Measurements from ENCODE around the gene S100A2. TPM values are rescaled to one million over a fixed set of nuclear protein-coding genes. Genes with fewer than 3 reads are reported as not detected.

S100A2 gene
- total and polyA plus RNA-seq, 2 of the 13 experiments (the other 11 are each of a cell fraction or from before 2014, with no cell fraction given), result 1.2 TPM

DNA sequence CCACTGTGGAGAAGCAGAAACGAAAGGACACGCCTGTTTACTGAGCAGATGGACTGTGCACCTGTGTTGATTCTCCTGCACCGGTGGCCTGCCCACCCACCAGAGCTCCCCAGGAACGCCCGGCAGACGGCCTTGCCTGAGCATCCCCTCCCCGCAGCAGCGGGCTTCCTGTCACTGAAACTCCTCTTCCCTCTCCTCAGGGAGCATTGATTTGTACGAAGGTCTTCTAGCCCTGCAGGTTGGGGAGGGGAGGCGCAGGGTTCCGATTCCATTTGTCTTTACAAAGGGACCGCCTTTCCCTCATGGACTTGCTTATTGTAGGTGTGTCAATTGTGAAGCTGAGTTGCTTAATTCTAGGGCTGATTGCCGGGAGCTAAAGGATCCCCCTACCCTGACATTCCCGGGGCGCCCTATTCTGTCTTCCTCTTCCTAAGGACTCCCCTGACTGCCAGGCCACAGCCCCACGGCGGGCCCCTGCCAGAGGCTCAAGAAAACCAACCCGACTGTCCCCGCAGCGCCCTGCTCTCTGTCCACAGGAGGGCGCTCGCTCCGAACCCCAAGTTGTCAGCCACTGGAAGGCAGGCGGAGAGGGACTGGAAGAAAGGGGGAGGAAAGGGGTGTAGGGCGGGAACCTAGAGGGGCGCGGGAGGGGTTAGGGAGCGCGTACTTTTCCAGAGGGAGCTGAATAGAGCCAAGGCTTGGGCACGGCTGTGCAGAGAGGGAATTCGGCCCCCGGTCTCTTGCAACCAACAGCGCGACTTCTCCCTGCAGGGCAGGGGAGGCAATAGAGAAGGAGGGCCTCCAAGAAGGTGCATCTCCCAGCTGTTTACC is 32.7 kb downstream of the S100A2 start (continued):
- TF ChIP-seq, protein P1, sequence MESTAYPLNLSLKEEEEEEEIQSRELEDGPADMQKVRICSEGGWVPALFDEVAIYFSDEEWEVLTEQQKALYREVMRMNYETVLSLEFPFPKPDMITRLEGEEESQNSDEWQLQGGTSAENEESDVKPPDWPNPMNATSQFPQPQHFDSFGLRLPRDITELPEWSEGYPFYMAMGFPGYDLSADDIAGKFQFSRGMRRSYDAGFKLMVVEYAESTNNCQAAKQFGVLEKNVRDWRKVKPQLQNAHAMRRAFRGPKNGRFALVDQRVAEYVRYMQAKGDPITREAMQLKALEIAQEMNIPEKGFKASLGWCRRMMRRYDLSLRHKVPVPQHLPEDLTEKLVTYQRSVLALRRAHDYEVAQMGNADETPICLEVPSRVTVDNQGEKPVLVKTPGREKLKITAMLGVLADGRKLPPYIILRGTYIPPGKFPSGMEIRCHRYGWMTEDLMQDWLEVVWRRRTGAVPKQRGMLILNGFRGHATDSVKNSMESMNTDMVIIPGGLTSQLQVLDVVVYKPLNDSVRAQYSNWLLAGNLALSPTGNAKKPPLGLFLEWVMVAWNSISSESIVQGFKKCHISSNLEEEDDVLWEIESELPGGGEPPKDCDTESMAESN (CRISPR knock-in tag; conservative IDR thresholded peaks at IDR 0.05), result no peak
- TF ChIP-seq PAF1 (CRISPR knock-in tag; IDR thresholded peaks at IDR 0.05), result no peak
- peak; percentile 64; the same call in 1 of the 2 replicates for TF ChIP-seq ETV5 (CRISPR knock-in tag; IDR thresholded peaks at IDR 0.05; ENCODE audit: borderline replicate concordance)
- TF ChIP-seq, protein P2, sequence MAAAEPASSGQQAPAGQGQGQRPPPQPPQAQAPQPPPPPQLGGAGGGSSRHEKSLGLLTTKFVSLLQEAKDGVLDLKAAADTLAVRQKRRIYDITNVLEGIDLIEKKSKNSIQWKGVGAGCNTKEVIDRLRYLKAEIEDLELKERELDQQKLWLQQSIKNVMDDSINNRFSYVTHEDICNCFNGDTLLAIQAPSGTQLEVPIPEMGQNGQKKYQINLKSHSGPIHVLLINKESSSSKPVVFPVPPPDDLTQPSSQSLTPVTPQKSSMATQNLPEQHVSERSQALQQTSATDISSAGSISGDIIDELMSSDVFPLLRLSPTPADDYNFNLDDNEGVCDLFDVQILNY (CRISPR knock-in tag; conservative IDR thresholded peaks at IDR 0.05), result no peak
- TF ChIP-seq ZNF333 (CRISPR knock-in tag; IDR thresholded peaks at IDR 0.05; ENCODE audit: borderline replicate concordance), result no peak
- TF ChIP-seq ZNF660 (CRISPR knock-in tag; IDR thresholded peaks at IDR 0.05; ENCODE audit: borderline replicate concordance, low read depth), result no peak
- TF ChIP-seq, protein P3, sequence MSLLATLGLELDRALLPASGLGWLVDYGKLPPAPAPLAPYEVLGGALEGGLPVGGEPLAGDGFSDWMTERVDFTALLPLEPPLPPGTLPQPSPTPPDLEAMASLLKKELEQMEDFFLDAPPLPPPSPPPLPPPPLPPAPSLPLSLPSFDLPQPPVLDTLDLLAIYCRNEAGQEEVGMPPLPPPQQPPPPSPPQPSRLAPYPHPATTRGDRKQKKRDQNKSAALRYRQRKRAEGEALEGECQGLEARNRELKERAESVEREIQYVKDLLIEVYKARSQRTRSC (CRISPR knock-in tag; IDR thresholded peaks at IDR 0.05; ENCODE audit: low read depth), result no peak
- peak; percentile 32; the same call in 1 of the 2 replicates for TF ChIP-seq MYC (CRISPR knock-in tag; IDR thresholded peaks at IDR 0.05; ENCODE audit: borderline replicate concordance)
- no peak for TF ChIP-seq NR2C2 (CRISPR knock-in tag; IDR thresholded peaks at IDR 0.05; ENCODE audit: borderline replicate concordance)
- peak; percentile 50; the same call in 1 of the 2 replicates for TF ChIP-seq ZNF615 (CRISPR knock-in tag; IDR thresholded peaks at IDR 0.05; ENCODE audit: borderline replicate concordance)
- TF ChIP-seq, protein P4, sequence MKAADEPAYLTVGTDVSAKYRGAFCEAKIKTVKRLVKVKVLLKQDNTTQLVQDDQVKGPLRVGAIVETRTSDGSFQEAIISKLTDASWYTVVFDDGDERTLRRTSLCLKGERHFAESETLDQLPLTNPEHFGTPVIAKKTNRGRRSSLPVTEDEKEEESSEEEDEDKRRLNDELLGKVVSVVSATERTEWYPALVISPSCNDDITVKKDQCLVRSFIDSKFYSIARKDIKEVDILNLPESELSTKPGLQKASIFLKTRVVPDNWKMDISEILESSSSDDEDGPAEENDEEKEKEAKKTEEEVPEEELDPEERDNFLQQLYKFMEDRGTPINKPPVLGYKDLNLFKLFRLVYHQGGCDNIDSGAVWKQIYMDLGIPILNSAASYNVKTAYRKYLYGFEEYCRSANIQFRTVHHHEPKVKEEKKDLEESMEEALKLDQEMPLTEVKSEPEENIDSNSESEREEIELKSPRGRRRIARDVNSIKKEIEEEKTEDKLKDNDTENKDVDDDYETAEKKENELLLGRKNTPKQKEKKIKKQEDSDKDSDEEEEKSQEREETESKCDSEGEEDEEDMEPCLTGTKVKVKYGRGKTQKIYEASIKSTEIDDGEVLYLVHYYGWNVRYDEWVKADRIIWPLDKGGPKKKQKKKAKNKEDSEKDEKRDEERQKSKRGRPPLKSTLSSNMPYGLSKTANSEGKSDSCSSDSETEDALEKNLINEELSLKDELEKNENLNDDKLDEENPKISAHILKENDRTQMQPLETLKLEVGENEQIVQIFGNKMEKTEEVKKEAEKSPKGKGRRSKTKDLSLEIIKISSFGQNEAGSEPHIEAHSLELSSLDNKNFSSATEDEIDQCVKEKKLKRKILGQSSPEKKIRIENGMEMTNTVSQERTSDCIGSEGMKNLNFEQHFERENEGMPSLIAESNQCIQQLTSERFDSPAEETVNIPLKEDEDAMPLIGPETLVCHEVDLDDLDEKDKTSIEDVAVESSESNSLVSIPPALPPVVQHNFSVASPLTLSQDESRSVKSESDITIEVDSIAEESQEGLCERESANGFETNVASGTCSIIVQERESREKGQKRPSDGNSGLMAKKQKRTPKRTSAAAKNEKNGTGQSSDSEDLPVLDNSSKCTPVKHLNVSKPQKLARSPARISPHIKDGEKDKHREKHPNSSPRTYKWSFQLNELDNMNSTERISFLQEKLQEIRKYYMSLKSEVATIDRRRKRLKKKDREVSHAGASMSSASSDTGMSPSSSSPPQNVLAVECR (CRISPR knock-in tag; IDR thresholded peaks at IDR 0.05; ENCODE audit: borderline replicate concordance), result peak; percentile 53; the same call in 1 of the 2 replicates
- TF ChIP-seq NFE2 (CRISPR knock-in tag; IDR thresholded peaks at IDR 0.05), result no peak
- TF ChIP-seq TMF1 (CRISPR knock-in tag; IDR thresholded peaks at IDR 0.05; ENCODE audit: low read depth), result no peak
- TF ChIP-seq, protein P5, sequence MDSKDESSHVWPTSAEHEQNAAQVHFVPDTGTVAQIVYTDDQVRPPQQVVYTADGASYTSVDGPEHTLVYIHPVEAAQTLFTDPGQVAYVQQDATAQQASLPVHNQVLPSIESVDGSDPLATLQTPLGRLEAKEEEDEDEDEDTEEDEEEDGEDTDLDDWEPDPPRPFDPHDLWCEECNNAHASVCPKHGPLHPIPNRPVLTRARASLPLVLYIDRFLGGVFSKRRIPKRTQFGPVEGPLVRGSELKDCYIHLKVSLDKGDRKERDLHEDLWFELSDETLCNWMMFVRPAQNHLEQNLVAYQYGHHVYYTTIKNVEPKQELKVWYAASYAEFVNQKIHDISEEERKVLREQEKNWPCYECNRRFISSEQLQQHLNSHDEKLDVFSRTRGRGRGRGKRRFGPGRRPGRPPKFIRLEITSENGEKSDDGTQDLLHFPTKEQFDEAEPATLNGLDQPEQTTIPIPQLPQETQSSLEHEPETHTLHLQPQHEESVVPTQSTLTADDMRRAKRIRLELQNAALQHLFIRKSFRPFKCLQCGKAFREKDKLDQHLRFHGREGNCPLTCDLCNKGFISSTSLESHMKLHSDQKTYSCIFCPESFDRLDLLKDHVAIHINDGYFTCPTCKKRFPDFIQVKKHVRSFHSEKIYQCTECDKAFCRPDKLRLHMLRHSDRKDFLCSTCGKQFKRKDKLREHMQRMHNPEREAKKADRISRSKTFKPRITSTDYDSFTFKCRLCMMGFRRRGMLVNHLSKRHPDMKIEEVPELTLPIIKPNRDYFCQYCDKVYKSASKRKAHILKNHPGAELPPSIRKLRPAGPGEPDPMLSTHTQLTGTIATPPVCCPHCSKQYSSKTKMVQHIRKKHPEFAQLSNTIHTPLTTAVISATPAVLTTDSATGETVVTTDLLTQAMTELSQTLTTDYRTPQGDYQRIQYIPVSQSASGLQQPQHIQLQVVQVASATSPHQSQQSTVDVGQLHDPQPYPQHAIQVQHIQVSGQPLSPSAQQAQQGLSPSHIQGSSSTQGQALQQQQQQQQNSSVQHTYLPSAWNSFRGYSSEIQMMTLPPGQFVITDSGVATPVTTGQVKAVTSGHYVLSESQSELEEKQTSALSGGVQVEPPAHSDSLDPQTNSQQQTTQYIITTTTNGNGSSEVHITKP (CRISPR knock-in tag; IDR thresholded peaks at IDR 0.05; ENCODE audit: low read depth), result no peak
- TF ChIP-seq ZNF850 (CRISPR knock-in tag; conservative IDR thresholded peaks at IDR 0.05), result no peak
- no peak for TF ChIP-seq ZNF569 (CRISPR knock-in tag; IDR thresholded peaks at IDR 0.05; ENCODE audit: borderline replicate concordance)

All from HepG2 (cell line).